ENCODE results near the gene EXTL1. TPM values are rescaled to one million over a fixed set of nuclear protein-coding genes. Genes with fewer than 3 reads are reported as not detected.
A peak's percentile ranks its signal among the peaks of the same experiment; 100 is the strongest.

The EXTL1 gene
- total RNA-seq, 3 donors from 2014 or later = 0.98 to 2.8 TPM; not detected in 1

DNA sequence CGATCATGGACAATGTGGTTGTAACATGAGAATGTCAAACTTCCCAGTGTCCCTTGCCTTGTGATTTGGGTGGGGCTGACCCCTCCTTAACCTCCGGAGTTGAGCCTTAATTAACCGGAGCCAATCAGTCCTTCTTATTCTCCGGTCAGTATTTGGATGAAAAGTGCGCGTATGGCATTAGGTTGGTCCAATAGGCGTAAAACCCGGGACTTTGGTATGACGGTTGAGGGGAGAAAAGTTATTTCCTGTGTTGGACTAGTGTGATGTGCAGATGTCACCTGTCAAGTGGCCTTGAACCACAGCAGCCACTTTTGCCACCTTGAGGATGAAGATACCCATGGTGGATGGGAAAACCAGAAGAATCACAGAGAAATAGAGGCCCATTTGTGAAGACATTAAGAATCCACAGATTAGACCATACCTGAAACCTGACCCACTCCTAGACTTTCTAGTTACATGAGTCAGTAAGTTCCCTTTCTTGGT, 28.8 kb upstream of the EXTL1 start:
- no peaks in the 10 kb centered on the region for H3K27me3 ChIP-seq
- intact Hi-C loops (cut with DNase I; ENCODE audit: low total_unique reads) = loop anchor here (10.0 kb wide), 1 partner anchor 98 kb away; no protein-coding TSS in a partner anchor
- TF ChIP-seq, protein P1, sequence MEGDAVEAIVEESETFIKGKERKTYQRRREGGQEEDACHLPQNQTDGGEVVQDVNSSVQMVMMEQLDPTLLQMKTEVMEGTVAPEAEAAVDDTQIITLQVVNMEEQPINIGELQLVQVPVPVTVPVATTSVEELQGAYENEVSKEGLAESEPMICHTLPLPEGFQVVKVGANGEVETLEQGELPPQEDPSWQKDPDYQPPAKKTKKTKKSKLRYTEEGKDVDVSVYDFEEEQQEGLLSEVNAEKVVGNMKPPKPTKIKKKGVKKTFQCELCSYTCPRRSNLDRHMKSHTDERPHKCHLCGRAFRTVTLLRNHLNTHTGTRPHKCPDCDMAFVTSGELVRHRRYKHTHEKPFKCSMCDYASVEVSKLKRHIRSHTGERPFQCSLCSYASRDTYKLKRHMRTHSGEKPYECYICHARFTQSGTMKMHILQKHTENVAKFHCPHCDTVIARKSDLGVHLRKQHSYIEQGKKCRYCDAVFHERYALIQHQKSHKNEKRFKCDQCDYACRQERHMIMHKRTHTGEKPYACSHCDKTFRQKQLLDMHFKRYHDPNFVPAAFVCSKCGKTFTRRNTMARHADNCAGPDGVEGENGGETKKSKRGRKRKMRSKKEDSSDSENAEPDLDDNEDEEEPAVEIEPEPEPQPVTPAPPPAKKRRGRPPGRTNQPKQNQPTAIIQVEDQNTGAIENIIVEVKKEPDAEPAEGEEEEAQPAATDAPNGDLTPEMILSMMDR (IDR thresholded peaks at IDR 0.05) = no peak
- TF ChIP-seq POLR2AphosphoS5 (IDR thresholded peaks at IDR 0.05) (no peak), POLR2A (IDR thresholded peaks at IDR 0.05) (no peak)
- no peak for DNase-seq (ENCODE audit: low spot score in 2 of 2)
- no peaks in the 10 kb centered on the region for H3K4me1 ChIP-seq
- H3K36me3 ChIP-seq = no peaks in the 10 kb centered on the region
- H3K4me3 ChIP-seq = no peak overlapping the region
- no peaks in the 10 kb centered on the region for H3K9me3 ChIP-seq
- no peak overlapping the region for H3K27ac ChIP-seq

DNA sequence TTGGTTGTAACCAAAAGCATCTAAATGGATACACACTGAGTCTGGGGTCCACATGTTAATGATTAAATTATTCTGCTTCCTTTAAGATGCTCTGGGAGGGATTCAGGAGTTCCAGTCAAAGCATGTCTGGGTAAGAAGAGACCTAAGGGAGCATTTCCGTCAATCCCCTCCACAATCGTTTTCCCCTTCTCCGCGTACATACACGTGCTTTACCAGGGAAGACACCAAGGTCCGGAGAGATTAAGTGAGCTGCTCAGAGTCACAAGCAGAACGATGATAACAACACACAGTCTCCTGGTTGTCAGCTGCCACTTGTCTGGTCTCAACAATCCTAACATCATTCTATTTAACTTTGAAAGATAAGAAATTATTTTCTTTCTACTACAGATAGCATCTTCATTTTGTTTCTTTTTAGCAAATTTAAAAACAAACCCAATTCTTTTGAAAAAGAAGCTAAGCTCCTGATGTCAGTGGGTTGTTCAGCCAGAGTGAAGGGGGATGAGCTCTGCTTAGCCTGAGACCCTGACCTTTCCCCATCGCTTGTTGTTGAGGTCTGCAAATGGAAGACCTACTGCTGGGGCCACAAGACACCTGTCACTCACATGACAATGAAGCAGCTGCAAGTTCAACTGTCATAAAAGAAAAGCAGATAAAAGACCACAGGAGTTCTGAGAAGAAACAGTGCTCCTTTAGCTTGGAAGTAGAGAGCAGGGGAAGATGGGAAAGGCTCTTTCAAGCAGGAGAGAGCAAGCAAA, 28.2 kb upstream of the EXTL1 start:
- TF ChIP-seq POLR2AphosphoS5 (IDR thresholded peaks at IDR 0.05) = no peak
- no peak for TF ChIP-seq POLR2A (IDR thresholded peaks at IDR 0.05)
- TF ChIP-seq, protein P1 (IDR thresholded peaks at IDR 0.05) = no peak
- DNase-seq (ENCODE audit: low spot score in 2 of 2) = no peak
- no peaks in the 10 kb centered on the region for H3K36me3 ChIP-seq
- H3K27me3 ChIP-seq = no peaks in the 10 kb centered on the region
- H3K27ac ChIP-seq = no peak overlapping the region
- peaks cover 0 to under 1% of the 10 kb centered on the region in 2 donors for H3K4me1 ChIP-seq
- no peaks in the 10 kb centered on the region for H3K9me3 ChIP-seq
- no peak overlapping the region for H3K4me3 ChIP-seq
- intact Hi-C loops (cut with DNase I; ENCODE audit: low total_unique reads) = loop anchor here (10.0 kb wide), 1 partner anchor 99 kb away; no protein-coding TSS in a partner anchor

DNA sequence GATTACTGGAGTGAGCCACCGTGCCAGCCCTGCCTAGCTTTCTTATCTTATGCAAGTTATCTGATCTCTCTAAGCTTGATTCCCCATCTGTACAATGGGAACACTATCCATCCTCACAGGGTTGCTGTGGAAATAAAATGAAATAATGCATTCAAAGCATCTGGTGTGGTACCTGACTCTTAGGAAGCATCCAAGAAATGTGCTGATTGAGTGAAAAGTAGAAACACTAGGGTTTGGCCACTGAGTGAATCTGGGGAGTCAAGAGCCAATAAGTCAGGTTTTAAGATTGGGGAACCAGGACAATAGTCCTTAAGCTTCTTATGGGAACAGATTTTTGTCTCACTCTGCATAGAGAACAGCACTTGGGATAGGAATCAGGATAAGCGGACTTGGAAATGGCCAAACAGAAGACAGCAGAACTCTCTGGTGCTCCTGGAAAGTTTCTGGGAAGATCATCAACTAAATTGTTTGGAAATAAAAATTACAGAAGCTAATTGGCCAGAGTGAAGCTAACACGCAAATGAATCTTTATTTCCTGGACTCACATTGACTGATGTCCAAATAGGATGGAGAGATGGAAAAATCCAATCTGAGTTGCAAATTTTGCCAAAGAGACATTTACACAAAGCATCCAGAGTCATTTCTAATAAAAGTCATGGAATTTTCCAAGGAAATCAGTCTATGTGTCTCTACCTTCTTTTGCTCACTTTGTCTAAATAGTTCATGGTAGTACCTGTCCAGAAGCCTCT, 27.0 kb upstream of the EXTL1 start:
- no peak for DNase-seq (ENCODE audit: low spot score in 2 of 2)
- H3K27me3 ChIP-seq = no peaks in the 10 kb centered on the region
- H3K4me1 ChIP-seq = peaks cover 0 to 5% of the 10 kb centered on the region in 2 donors
- no peaks in the 10 kb centered on the region for H3K36me3 ChIP-seq
- no peak overlapping the region for H3K4me3 ChIP-seq
- no peak overlapping the region for H3K27ac ChIP-seq
- H3K9me3 ChIP-seq = no peaks in the 10 kb centered on the region
- TF ChIP-seq POLR2AphosphoS5 (IDR thresholded peaks at IDR 0.05) = no peak
- intact Hi-C loops (cut with DNase I; ENCODE audit: low total_unique reads) = loop anchor here (10.0 kb wide), 1 partner anchor 100 kb away; no protein-coding TSS in a partner anchor

DNA sequence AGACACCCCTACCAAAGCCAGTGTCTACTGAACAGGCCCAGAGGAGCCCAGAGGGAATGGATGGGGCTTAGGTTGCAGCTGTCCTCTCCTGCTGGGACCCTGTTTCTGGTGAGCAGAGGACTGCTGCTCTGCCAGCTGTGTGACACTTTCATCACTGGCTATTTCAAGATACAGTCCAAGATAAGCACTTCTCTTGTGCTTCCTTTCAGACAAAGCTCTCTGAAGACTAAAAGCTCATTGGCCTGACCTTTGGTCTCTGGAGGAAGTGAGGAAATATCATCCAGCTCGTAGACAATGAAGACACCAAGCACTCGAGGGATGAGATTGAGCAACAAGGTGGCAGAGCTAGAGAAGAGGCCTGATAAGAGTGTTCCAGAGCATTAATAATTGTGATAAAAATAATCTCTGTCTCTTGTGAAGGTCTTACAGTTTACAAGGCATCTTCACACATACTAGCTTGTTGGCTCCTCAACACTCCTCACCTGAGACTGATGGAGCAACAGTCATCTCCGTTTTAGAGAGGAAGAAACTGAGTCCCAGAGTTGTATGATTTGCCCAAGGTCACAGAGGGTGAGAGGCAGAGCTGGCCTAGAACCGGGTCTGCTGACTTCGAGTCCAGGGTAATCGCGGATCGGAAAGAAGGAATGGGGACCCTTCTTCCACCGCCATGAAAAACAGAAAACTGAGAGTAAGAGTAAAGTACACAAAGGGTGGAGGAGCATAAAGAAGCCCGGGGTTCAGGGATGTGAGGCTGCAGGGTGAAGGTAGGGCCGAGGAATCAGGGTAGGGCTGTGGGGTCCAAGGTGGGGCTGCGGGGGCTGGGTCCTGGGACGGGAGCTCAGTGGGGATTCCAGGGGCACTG, 24.4 kb upstream of the EXTL1 start:
- peaks cover 0 to 5% of the 10 kb centered on the region in 2 donors for H3K4me1 ChIP-seq
- peak overlapping the region; percentile 58 to 74 (median 68) for H3K4me3 ChIP-seq
- no peak for DNase-seq (ENCODE audit: low spot score in 2 of 2)
- no peak for TF ChIP-seq POLR2A (IDR thresholded peaks at IDR 0.05)
- TF ChIP-seq, protein P1 (IDR thresholded peaks at IDR 0.05) = no peak
- TF ChIP-seq POLR2AphosphoS5 (IDR thresholded peaks at IDR 0.05) = no peak
- no peaks in the 10 kb centered on the region for H3K27me3 ChIP-seq
- no peaks in the 10 kb centered on the region for H3K36me3 ChIP-seq
- no peaks in the 10 kb centered on the region for H3K9me3 ChIP-seq
- peak overlapping the region; percentile 66 to 82 for H3K27ac ChIP-seq
- intact Hi-C loops (cut with DNase I; ENCODE audit: low total_unique reads) = loop anchor here (10.0 kb wide), 1 partner anchor 102 kb away; no protein-coding TSS in a partner anchor

All from breast epithelium (tissue), 4 donors.